MCF 10A (cell line): ENCODE results near the gene ZC3H12C. TPM values are rescaled to one million over a fixed set of nuclear protein-coding genes. Genes with fewer than 3 reads are reported as not detected.

ENCODE experiments used
- BruUV-seq: library from RNA; stranded (reverse); fragments of 400-500 nt; replicated peaks from 2 replicates; lab custom pipeline; 2021; lab: Mats Ljungman, UMichigan
- CTCF ChIA-PET: fragments of 300-600 bp; sonication (Branson Sonifier 250); formaldehyde crosslinking; extraction: SDS; loops from one replicate; lab custom pipeline; 2021; ENCODE audit warnings: antibody characterized with exemption, inconsistent platforms; lab: Yijun Ruan, JAX
- POLR2A ChIA-PET: fragments of 300-600, 350-650 bp; sonication (Branson Sonifier 250); formaldehyde crosslinking; extraction: SDS; loops from one replicate; lab custom pipeline; 2020; ENCODE audit warnings: antibody characterized with exemption, inconsistent platforms; lab: Yijun Ruan, JAX
- DNase-seq: peaks from one replicate; pipeline ENCODE4 v3.0.0-alpha.2; 2018; ENCODE audit not compliant: unreplicated experiment
- H3K27ac Mint-ChIP-seq: one replicate; pipeline ENCODE4 v1.8.0; 2022; ENCODE audit warnings: mild to moderate bottlenecking, low read depth, mixed read lengths; ENCODE audit not compliant: unreplicated experiment
- H3K27me3 Mint-ChIP-seq: one replicate; pipeline ENCODE4 v1.8.0; 2022; ENCODE audit warnings: mixed read lengths; ENCODE audit not compliant: insufficient read depth, unreplicated experiment
- H3K36me3 Mint-ChIP-seq: one replicate; pipeline ENCODE4 v1.8.0; 2022; ENCODE audit warnings: mild to moderate bottlenecking, moderate library complexity, mixed read lengths; ENCODE audit not compliant: insufficient read depth, unreplicated experiment
- H3K4me1 Mint-ChIP-seq: one replicate; pipeline ENCODE4 v1.8.0; 2022; ENCODE audit warnings: mixed read lengths; ENCODE audit not compliant: insufficient read depth, unreplicated experiment
- H3K4me3 Mint-ChIP-seq: one replicate; pipeline ENCODE4 v1.8.0; 2022; ENCODE audit warnings: mild to moderate bottlenecking, moderate library complexity, mixed read lengths; ENCODE audit not compliant: unreplicated experiment
- H3K9me3 Mint-ChIP-seq: one replicate; pipeline ENCODE4 v1.8.0; 2022; ENCODE audit warnings: mixed read lengths; ENCODE audit not compliant: unreplicated experiment
- CTCF ChIP-seq: fragments of 200-600 bp; IDR thresholded peaks from one replicate; pipeline ENCODE4 v1.8.0; 2022; ENCODE audit warnings: antibody characterized with exemption, mild to moderate bottlenecking; ENCODE audit not compliant: unreplicated experiment
- intact Hi-C: fragments of 100-400 bp; cut with micrococcal nuclease; formaldehyde crosslinking; loops from 2 replicates; pipeline ENCODE4 v1.14.1; 2022
- total RNA-seq: library from RNA; stranded (reverse); gene quantifications from 2 replicates; pipeline ENCODE4 v1.2.3, GENCODE V29; 2022

The ZC3H12C gene
- total RNA-seq, 1 experiment from 2014 or later: 37.7 TPM

- Mint-ChIP-seq H3K9me3 (no peaks in the 10 kb centered on the region), H3K4me1 (peaks cover 33% of the 10 kb centered on the region), H3K27me3 (no peaks in the 10 kb centered on the region), H3K27ac (peak overlapping the region; percentile 84), H3K4me3 (no peak overlapping the region), H3K36me3 (no peaks in the 10 kb centered on the region)
- intact Hi-C loops: no loop called here
- TF ChIP-seq CTCF: no peak
- DNase-seq: peak; percentile 63
- POLR2A ChIA-PET: interaction anchor here (0.9 to 11.0 kb wide), 13 partner anchors 12 to 142 kb away, joined by 3 to 197 read pairs (median 4); partner anchors contain the start of gene ZC3H12C
- BruUV-seq: TSS peak; percentile 36
- CTCF ChIA-PET: interaction anchor here (0.6 to 1.2 kb wide), 4 partner anchors 16 to 299 kb away, joined by 3 to 5 read pairs (median 4); no protein-coding TSS in a partner anchor
These were observed 11.5 kb upstream of the ZC3H12C start for GRCh38 chr11:110081462-110082376.

GRCh38 chr11:110082899-110083298, 10.3 kb upstream of the ZC3H12C start:
- BruUV-seq: no TSS peak
- H3K9me3 Mint-ChIP-seq: no peaks in the 10 kb centered on the region
- POLR2A ChIA-PET: interaction anchor here (1.0 to 11.0 kb wide), 7 partner anchors 11 to 142 kb away, joined by 3 to 197 read pairs (median 7); partner anchors contain the start of gene ZC3H12C

GRCh38 chr11:110085255-110085838, 7.8 kb upstream of the ZC3H12C start:
- DNase-seq: no peak
- Mint-ChIP-seq H3K27ac (peak overlapping the region; percentile 92), H3K4me1 (peaks cover 33% of the 10 kb centered on the region), H3K4me3 (no peak overlapping the region), H3K36me3 (no peaks in the 10 kb centered on the region), H3K27me3 (no peaks in the 10 kb centered on the region), H3K9me3 (no peaks in the 10 kb centered on the region)
- ChIA-PET POLR2A (interaction anchor here (0.8 to 3.2 kb wide), 5 partner anchors 8 to 145 kb away, joined by 3 to 29 read pairs (median 10); partner anchors contain the start of gene ZC3H12C), CTCF (interaction anchor here (0.6 to 2.2 kb wide), 5 partner anchors 9 to 144 kb away, joined by 3 to 4 read pairs (median 4); no protein-coding TSS in a partner anchor)
- no peak for TF ChIP-seq CTCF
- intact Hi-C loops: no loop called here
- BruUV-seq: no TSS peak

More at GRCh38 chr11:110082899-110083298, 10.3 kb upstream of the ZC3H12C start:
- H3K4me1 Mint-ChIP-seq: peaks cover 35% of the 10 kb centered on the region
- intact Hi-C loops: no loop called here
- H3K27me3 Mint-ChIP-seq: no peaks in the 10 kb centered on the region
- no peak for TF ChIP-seq CTCF
- peak overlapping the region; percentile 14 for H3K27ac Mint-ChIP-seq
- CTCF ChIA-PET: interaction anchor here (0.6 to 1.2 kb wide), 4 partner anchors 9 to 1295 kb away, joined by 3 to 5 read pairs (median 4); no protein-coding TSS in a partner anchor
- no peak overlapping the region for H3K4me3 Mint-ChIP-seq
- H3K36me3 Mint-ChIP-seq: no peaks in the 10 kb centered on the region
- no peak for DNase-seq
